Trophoblast cell (in vitro differentiated cells and primary cell): ENCODE results near the gene CLCNKA.
A peak's percentile ranks its signal among the peaks of the same experiment; 100 is the strongest.
"Not testable (repeated sequence)": the region's sequence is repeated elsewhere in the genome, so short reads cannot be mapped to it uniquely, and the experiment has no call there.

ENCODE experiments used
- DNase-seq, 2 donors: peaks; one replicate each; pipeline ENCODE4 v3.0.0-alpha.2; 2016
- H2AFZ ChIP-seq: 2 replicates; pipeline ENCODE4 v1.6.1; 2013; ENCODE audit warnings: low read length, moderate library complexity, mild to moderate bottlenecking; ENCODE audit not compliant: insufficient read depth, poor library complexity
- H2AK5ac ChIP-seq: 2 replicates; pipeline ENCODE4 v1.6.1; 2013; ENCODE audit warnings: mild to moderate bottlenecking, low read length
- H2BK120ac ChIP-seq: 2 replicates; pipeline ENCODE4 v1.6.1; 2013; ENCODE audit warnings: low read length, mild to moderate bottlenecking, moderate library complexity; ENCODE audit not compliant: insufficient read depth, poor library complexity
- H2BK12ac ChIP-seq: 2 replicates; pipeline ENCODE4 v1.6.1; 2013; ENCODE audit warnings: mild to moderate bottlenecking, low read length, moderate library complexity
- H2BK5ac ChIP-seq: 2 replicates; pipeline ENCODE4 v1.6.1; 2013; ENCODE audit warnings: low read length, low read depth, moderate library complexity, mild to moderate bottlenecking; ENCODE audit not compliant: poor library complexity
- H3K14ac ChIP-seq: 2 replicates; pipeline ENCODE4 v1.6.1; 2013; ENCODE audit warnings: mild to moderate bottlenecking, low read length
- H3K18ac ChIP-seq: 2 replicates; pipeline ENCODE4 v1.6.1; 2013; ENCODE audit warnings: mild to moderate bottlenecking, low read length
- H3K23ac ChIP-seq: 2 replicates; pipeline ENCODE4 v1.6.1; 2013; ENCODE audit warnings: low read length
- H3K27ac ChIP-seq: 2 replicates; pipeline ENCODE4 v1.5.1; 2013; ENCODE audit warnings: low read depth, mild to moderate bottlenecking, inconsistent platforms, low read length, moderate library complexity
- H3K27me3 ChIP-seq: 2 replicates; pipeline ENCODE4 v1.6.1; 2013; ENCODE audit warnings: inconsistent platforms, mild to moderate bottlenecking, low read length, moderate library complexity; ENCODE audit not compliant: insufficient read depth
- H3K36me3 ChIP-seq, 2 experiments: 1 replicate in 1 of 2; 2 replicates in 1 of 2; pipeline ENCODE4 v1.6.1; 2013; ENCODE audit warnings: low read length in 2 of 2, mild to moderate bottlenecking in 2 of 2, moderate library complexity in 1 of 2; ENCODE audit not compliant: insufficient read depth in 2 of 2, control insufficient read depth in 1 of 2
- H3K4ac ChIP-seq: 2 replicates; pipeline ENCODE4 v1.6.1; 2013; ENCODE audit warnings: low read depth, mild to moderate bottlenecking, low read length, moderate library complexity
- H3K4me1 ChIP-seq, 2 experiments: 1 replicate in 1 of 2; 2 replicates in 1 of 2; pipeline ENCODE4 v1.6.1; 2013; ENCODE audit warnings: low read length in 2 of 2, mild to moderate bottlenecking in 2 of 2, moderate library complexity in 1 of 2; ENCODE audit not compliant: insufficient read depth in 2 of 2, control insufficient read depth in 1 of 2
- H3K4me2 ChIP-seq: 2 replicates; pipeline ENCODE4 v1.6.1; 2013; ENCODE audit warnings: inconsistent platforms, mild to moderate bottlenecking, low read length, moderate library complexity
- H3K4me3 ChIP-seq: 2 replicates; pipeline ENCODE4 v1.5.1; 2013; ENCODE audit warnings: mild to moderate bottlenecking, low read depth, low read length, inconsistent platforms
- H3K79me1 ChIP-seq: one replicate; pipeline ENCODE4 v1.6.1; 2013; ENCODE audit warnings: low read length
- H3K79me2 ChIP-seq: 2 replicates; pipeline ENCODE4 v1.6.1; 2013; ENCODE audit warnings: low read length, mild to moderate bottlenecking; ENCODE audit not compliant: control insufficient read depth, insufficient read depth, poor library complexity
- H3K9ac ChIP-seq: 2 replicates; pipeline ENCODE4 v1.6.1; 2013; ENCODE audit warnings: mild to moderate bottlenecking, low read length
- H3K9me3 ChIP-seq: 2 replicates; pipeline ENCODE4 v1.6.1; 2013; ENCODE audit warnings: low read depth, mild to moderate bottlenecking, control low read depth, inconsistent platforms, low read length; ENCODE audit not compliant: insufficient read depth
- H4K12ac ChIP-seq: 2 replicates; pipeline ENCODE4 v1.6.1; 2013; ENCODE audit warnings: low read depth, mild to moderate bottlenecking, low read length, moderate library complexity
- H4K8ac ChIP-seq: 2 replicates; pipeline ENCODE4 v1.6.1; 2013; ENCODE audit warnings: low read depth, mild to moderate bottlenecking, low read length, moderate library complexity
- H4K91ac ChIP-seq: one replicate; pipeline ENCODE4 v1.6.1; 2013; ENCODE audit warnings: low read depth, mild to moderate bottlenecking, low read length, moderate library complexity
- WGBS: extraction: QIAGEN DNeasy Blood & Tissue Kit; methylation state at CpG from one replicate; pipeline ENCODE4 v1.1.7; 2013; ENCODE audit warnings: missing lambda C conversion rate; ENCODE audit not compliant: insufficient read length, insufficient coverage; ENCODE audit errors: extremely low coverage; 5-methylcytosine and 5-hydroxymethylcytosine counted together

Gene CLCNKA

GRCh38 chr1:16029003-16029268, 7.1 kb downstream of the CLCNKA start:
- H3K18ac ChIP-seq, H3K4me2 ChIP-seq, H3K4me3 ChIP-seq, H3K23ac ChIP-seq, H3K27ac ChIP-seq, H2AK5ac ChIP-seq, H3K4ac ChIP-seq, H4K8ac ChIP-seq, H3K27me3 ChIP-seq, H4K91ac ChIP-seq, H3K9ac ChIP-seq, H3K79me2 ChIP-seq, H3K36me3 ChIP-seq, DNase-seq, H2BK12ac ChIP-seq, H3K4me1 ChIP-seq, H2AFZ ChIP-seq, H3K79me1 ChIP-seq, H3K9me3 ChIP-seq, H3K14ac ChIP-seq, H2BK5ac ChIP-seq, H4K12ac ChIP-seq, H2BK120ac ChIP-seq: not testable (repeated sequence)
- no CpG with 5 or more reads among the region's 13 CpGs for WGBS

- no peak overlapping the region for H3K4me3 ChIP-seq
- H4K91ac ChIP-seq: no peak overlapping the region
- H4K12ac ChIP-seq: no peak overlapping the region
- no peak overlapping the region for H3K4me2 ChIP-seq
- no peak for DNase-seq
- no peaks in the 10 kb centered on the region for H3K79me2 ChIP-seq
- no peaks in the 10 kb centered on the region for H3K36me3 ChIP-seq
- H3K18ac ChIP-seq: no peak overlapping the region
- H3K27me3 ChIP-seq: no peaks in the 10 kb centered on the region
- no peak overlapping the region for H4K8ac ChIP-seq
- H2AFZ ChIP-seq: no peak overlapping the region
- no peak overlapping the region for H3K23ac ChIP-seq
- no CpG with 5 or more reads among the region's 1 CpG for WGBS
- no peak overlapping the region for H2AK5ac ChIP-seq
- no peak overlapping the region for H3K9ac ChIP-seq
- H2BK5ac ChIP-seq: no peak overlapping the region
- H3K9me3 ChIP-seq: no peaks in the 10 kb centered on the region
- no peak overlapping the region for H2BK12ac ChIP-seq
- H3K4me1 ChIP-seq: peaks cover 2 to 5% of the 10 kb centered on the region in 2 experiments
- H3K79me1 ChIP-seq: no peaks in the 10 kb centered on the region
- H3K14ac ChIP-seq: no peak overlapping the region
- H3K4ac ChIP-seq: no peak overlapping the region
- H2BK120ac ChIP-seq: no peak overlapping the region
- H3K27ac ChIP-seq: no peak overlapping the region
Observed at GRCh38 chr1:16029288-16029687, 7.5 kb downstream of the CLCNKA start.

GRCh38 chr1:16031551-16031950, 9.7 kb downstream of the CLCNKA start:
- Histone ChIP-seq H3K23ac (no peak overlapping the region), H2BK120ac (no peak overlapping the region), H2BK5ac (no peak overlapping the region), H3K27ac (no peak overlapping the region), H2AFZ (no peak overlapping the region), H3K18ac (no peak overlapping the region), H4K8ac (no peak overlapping the region), H3K14ac (no peak overlapping the region), H3K4ac (no peak overlapping the region), H4K12ac (no peak overlapping the region), H3K79me2 (no peaks in the 10 kb centered on the region), H3K36me3 (no peaks in the 10 kb centered on the region), H3K4me3 (no peak overlapping the region), H2BK12ac (no peak overlapping the region), H3K9me3 (no peaks in the 10 kb centered on the region), H3K4me1 (peaks cover 2 to 5% of the 10 kb centered on the region in 2 experiments), H4K91ac (no peak overlapping the region), H3K27me3 (no peaks in the 10 kb centered on the region), H3K4me2 (no peak overlapping the region), H2AK5ac (no peak overlapping the region), H3K79me1 (no peaks in the 10 kb centered on the region), H3K9ac (no peak overlapping the region)
- no CpG with 5 or more reads among the region's 8 CpGs for WGBS
- no peak for DNase-seq

- no peak overlapping the region for H2BK120ac ChIP-seq
- no CpG with 5 or more reads among the region's 18 CpGs for WGBS
- no peak overlapping the region for H3K23ac ChIP-seq
- H3K4me2 ChIP-seq: no peak overlapping the region
- no peak overlapping the region for H3K27ac ChIP-seq
- H3K18ac ChIP-seq: no peak overlapping the region
- no peaks in the 10 kb centered on the region for H3K79me2 ChIP-seq
- no peak overlapping the region for H2BK12ac ChIP-seq
- no peak overlapping the region for H4K12ac ChIP-seq
- H3K27me3 ChIP-seq: no peaks in the 10 kb centered on the region
- no peak overlapping the region for H3K9ac ChIP-seq
- no peaks in the 10 kb centered on the region for H3K36me3 ChIP-seq
- H3K9me3 ChIP-seq: no peaks in the 10 kb centered on the region
- no peak overlapping the region for H4K91ac ChIP-seq
- no peaks in the 10 kb centered on the region for H3K79me1 ChIP-seq
- H4K8ac ChIP-seq: no peak overlapping the region
- no peak overlapping the region for H3K4ac ChIP-seq
- H2AK5ac ChIP-seq: no peak overlapping the region
- no peak overlapping the region for H2BK5ac ChIP-seq
- no peaks in the 10 kb centered on the region for H3K4me1 ChIP-seq
- DNase-seq: peak; percentile 85 to 87
- no peak overlapping the region for H3K14ac ChIP-seq
- H3K4me3 ChIP-seq: no peak overlapping the region
- no peak overlapping the region for H2AFZ ChIP-seq
Observed at GRCh38 chr1:16032388-16033102, 10.7 kb downstream of the CLCNKA start.
